SU-DHL-6 (cell line): ENCODE measurements around the gene CD274.

Experiments used
- H2AFZ ChIP-seq: fragments of 200-600 bp; sonication (generic); 2 replicates; pipeline ENCODE4 v1.6.1; 2014; ENCODE audit warnings: low read depth, mild to moderate bottlenecking, moderate library complexity, mixed read lengths, antibody characterized with exemption, low read length; ENCODE audit not compliant: severe bottlenecking
- H3F3A ChIP-seq: fragments of 200-600 bp; shearing (Covaris generic); 2 replicates; pipeline ENCODE4 v1.6.0; 2016; ENCODE audit warnings: antibody characterized with exemption, mild to moderate bottlenecking; ENCODE audit not compliant: insufficient read depth
- H3K27ac ChIP-seq: fragments of 200-600 bp; sonication (generic); 2 replicates; pipeline ENCODE4 v1.5.1; 2016; ENCODE audit warnings: low read depth, mild to moderate bottlenecking, low read length, moderate library complexity, mixed read lengths
- H3K27me3 ChIP-seq: fragments of 200-600 bp; sonication (generic), shearing (Covaris generic); 2 replicates; pipeline ENCODE4 v1.6.0; 2014; ENCODE audit warnings: mild to moderate bottlenecking, low read length
- H3K36me3 ChIP-seq: fragments of 200-600 bp; sonication (generic); 2 replicates; pipeline ENCODE4 v1.6.1; 2014; ENCODE audit warnings: mild to moderate bottlenecking, low read length, mixed read lengths
- H3K4me2 ChIP-seq: fragments of 300-600, 200-600 bp; shearing (Covaris generic), sonication (generic); 2 replicates; pipeline ENCODE4 v1.6.0; 2014; ENCODE audit warnings: low read length, low read depth, mild to moderate bottlenecking; ENCODE audit not compliant: poor library complexity, severe bottlenecking
- H3K4me3 ChIP-seq: fragments of 200-600 bp; sonication (generic); 2 replicates; pipeline ENCODE4 v1.5.1; 2014; ENCODE audit warnings: antibody characterized with exemption, low read length, mild to moderate bottlenecking, mixed read lengths; ENCODE audit not compliant: insufficient read depth, poor library complexity, severe bottlenecking
- H3K79me2 ChIP-seq: fragments of 200-600 bp; sonication (generic); 2 replicates; pipeline ENCODE4 v1.6.1; 2014; ENCODE audit warnings: mild to moderate bottlenecking, low read length, moderate library complexity; ENCODE audit not compliant: insufficient read depth
- H3K9ac ChIP-seq: fragments of 200-600 bp; sonication (generic); 2 replicates; pipeline ENCODE4 v1.7.0; 2014; ENCODE audit warnings: mild to moderate bottlenecking, low read length
- H3K9me2 ChIP-seq: fragments of 200-600 bp; sonication (generic); replicated peaks from 2 replicates; pipeline ENCODE4 v1.6.1; 2014; ENCODE audit warnings: low read length; ENCODE audit not compliant: insufficient read depth
- H3K9me3 ChIP-seq: fragments of 200-600 bp; sonication (generic); 2 replicates; pipeline ENCODE4 v1.6.1; 2014; ENCODE audit warnings: low read length, mixed read lengths; ENCODE audit not compliant: insufficient read depth
- H4K20me1 ChIP-seq: fragments of 200-600 bp; sonication (generic); 2 replicates; pipeline ENCODE4 v1.6.1; 2014; ENCODE audit warnings: low read depth, mild to moderate bottlenecking, antibody characterized with exemption, low read length, moderate library complexity, mixed read lengths
- CTCF ChIP-seq: fragments of 200-600 bp; sonication (generic); IDR thresholded peaks from one replicate; pipeline ENCODE4 v1.5.1; 2017; ENCODE audit warnings: antibody characterized with exemption, mild to moderate bottlenecking, low read length, moderate library complexity; ENCODE audit not compliant: insufficient read depth, poor library complexity, severe bottlenecking
- EZH2phosphoT487 ChIP-seq: fragments of 200-600 bp; sonication (generic), shearing (Covaris generic); conservative IDR thresholded peaks from 2 replicates; pipeline ENCODE4 v1.6.1; 2018; ENCODE audit warnings: mild to moderate bottlenecking, antibody characterized with exemption, low read length, moderate library complexity, mixed read lengths

CD274 gene

GRCh38 chr9:5510989-5511388 lies 60.6 kb downstream of the CD274 start:
- no peak overlapping the region for H3K4me3 ChIP-seq
- H3K36me3 ChIP-seq: no peaks in the 10 kb centered on the region
- H3K79me2 ChIP-seq: no peaks in the 10 kb centered on the region

GRCh38 chr9:5511476-5511875 lies 61.1 kb downstream of the CD274 start:
- Histone ChIP-seq H3K36me3 (no peaks in the 10 kb centered on the region), H3K4me3 (no peak overlapping the region), H3K9me3 (no peaks in the 10 kb centered on the region), H3K27ac (no peak overlapping the region), H2AFZ (no peak overlapping the region), H3K79me2 (no peaks in the 10 kb centered on the region), H4K20me1 (no peaks in the 10 kb centered on the region), H3K27me3 (no peaks in the 10 kb centered on the region), H3K4me2 (no peak overlapping the region), H3K9ac (no peak overlapping the region), H3K9me2 (no peaks in the 10 kb centered on the region), H3F3A (no peaks in the 10 kb centered on the region)
- TF ChIP-seq EZH2phosphoT487 (no peak), CTCF (no peak)

More at GRCh38 chr9:5510989-5511388, 60.6 kb downstream of the CD274 start:
- Histone ChIP-seq H3K9me3 (no peaks in the 10 kb centered on the region), H3K9me2 (no peaks in the 10 kb centered on the region), H3K9ac (no peak overlapping the region), H3F3A (no peaks in the 10 kb centered on the region), H2AFZ (no peak overlapping the region), H3K27me3 (no peaks in the 10 kb centered on the region), H3K27ac (no peak overlapping the region), H4K20me1 (no peaks in the 10 kb centered on the region), H3K4me2 (no peak overlapping the region)
- TF ChIP-seq CTCF (no peak), EZH2phosphoT487 (no peak)

GRCh38 chr9:5511935-5512580 lies 61.7 kb downstream of the CD274 start:
- H3K9me2 ChIP-seq: no peaks in the 10 kb centered on the region
- H3K79me2 ChIP-seq: no peaks in the 10 kb centered on the region
- H3K36me3 ChIP-seq: no peaks in the 10 kb centered on the region
- H3K27me3 ChIP-seq: no peaks in the 10 kb centered on the region
- H3K4me3 ChIP-seq: no peak overlapping the region
- no peaks in the 10 kb centered on the region for H3K9me3 ChIP-seq
- no peak overlapping the region for H3K4me2 ChIP-seq
- H3K27ac ChIP-seq: no peak overlapping the region
- no peak overlapping the region for H2AFZ ChIP-seq
- H3F3A ChIP-seq: no peaks in the 10 kb centered on the region
- H4K20me1 ChIP-seq: no peaks in the 10 kb centered on the region
- no peak for TF ChIP-seq EZH2phosphoT487
- no peak for TF ChIP-seq CTCF
- H3K9ac ChIP-seq: no peak overlapping the region
